H1 (cell line): ENCODE measurements around the gene CKLF. TPM values are rescaled to one million over a fixed set of nuclear protein-coding genes. Genes with fewer than 3 reads are reported as not detected.

Experiments used
- CTCF ChIA-PET: fragments of 300-600 bp; sonication (Branson Sonifier 250); formaldehyde crosslinking; loops from one replicate; lab custom pipeline; 2021; ENCODE audit not compliant: partially characterized antibody; lab: Charles Lee
- POLR2A ChIA-PET: fragments of 300-600 bp; sonication (Branson Sonifier 250); formaldehyde crosslinking; loops from one replicate; lab custom pipeline; 2021; ENCODE audit warnings: inconsistent platforms; ENCODE audit not compliant: partially characterized antibody; lab: Charles Lee
- DNase-seq, 2 experiments: peaks; one replicate each; pipeline versions ENCODE4 v3.0.0 to v3.0.0-alpha.2; 2010 to 2022; ENCODE audit warnings: low spot score in 2 of 2, low read depth in 1 of 2, mixed read lengths in 1 of 2
- FAIRE-seq: peaks from 2 replicates; lab custom pipeline; 2011; peaks lifted over from hg19 to GRCh38; lab: Jason Lieb, UNC
- H2AFZ ChIP-seq: 2 replicates; pipeline ENCODE4 v1.8.1; 2012; ENCODE audit warnings: low read length, inconsistent platforms
- H2AK5ac ChIP-seq: 2 replicates; pipeline ENCODE4 v1.6.1; 2013; ENCODE audit warnings: low read depth, low read length
- H2BK120ac ChIP-seq: replicated peaks from 2 replicates; pipeline ENCODE3; 2013; ENCODE audit warnings: low read depth, low read length, inconsistent platforms
- H2BK12ac ChIP-seq: 2 replicates; pipeline ENCODE4 v1.6.1; 2013; ENCODE audit warnings: low read depth, low read length
- H2BK15ac ChIP-seq: 2 replicates; pipeline ENCODE4 v1.6.1; 2013; ENCODE audit warnings: low read length
- H2BK20ac ChIP-seq: 2 replicates; pipeline ENCODE4 v1.6.1; 2013; ENCODE audit warnings: low read length
- H2BK5ac ChIP-seq: 2 replicates; pipeline ENCODE4 v1.6.1; 2013; ENCODE audit warnings: low read depth, low read length
- H3K14ac ChIP-seq: 2 replicates; pipeline ENCODE4 v1.6.1; 2013; ENCODE audit warnings: inconsistent platforms; ENCODE audit not compliant: insufficient read length
- H3K18ac ChIP-seq: 2 replicates; pipeline ENCODE4 v1.6.1; 2013; ENCODE audit warnings: low read length; ENCODE audit errors: extremely low read depth
- H3K23ac ChIP-seq: 2 replicates; pipeline ENCODE4 v1.6.1; 2013; ENCODE audit warnings: inconsistent platforms; ENCODE audit not compliant: insufficient read length
- H3K23me2 ChIP-seq: 2 replicates; pipeline ENCODE4 v1.6.1; 2013; ENCODE audit warnings: low read depth, low read length
- H3K27ac ChIP-seq: 2 replicates; pipeline ENCODE4 v1.6.1; 2011; ENCODE audit warnings: low read depth, low read length, inconsistent platforms
- H3K27me3 ChIP-seq, 4 experiments: replicated peaks in 1 of 4; 1 replicate in 1 of 4; 2 replicates in 3 of 4; pipeline versions ENCODE4 v1.6.1 to v1.8.1; 2011 to 2013; ENCODE audit warnings: low read length in 3 of 4, mild to moderate bottlenecking in 3 of 4, inconsistent platforms in 2 of 4, mixed read lengths in 2 of 4, moderate library complexity in 1 of 4; ENCODE audit not compliant: control insufficient read depth in 3 of 4, insufficient read depth in 3 of 4; ENCODE audit errors: extremely low read depth in 1 of 4
- H3K36me3 ChIP-seq, 4 experiments: 2 replicates each; pipeline versions ENCODE4 v1.6.1 to v1.8.1; 2011 to 2013; ENCODE audit warnings: mild to moderate bottlenecking in 4 of 4, low read length in 3 of 4, moderate library complexity in 2 of 4, control low read depth in 1 of 4, inconsistent platforms in 1 of 4; ENCODE audit not compliant: insufficient read depth in 4 of 4, control insufficient read depth in 2 of 4
- H3K4ac ChIP-seq: replicated peaks from 2 replicates; pipeline ENCODE3; 2013; ENCODE audit warnings: low read length, low read depth, mixed read lengths, inconsistent platforms; ENCODE audit not compliant: insufficient read length
- H3K4me1 ChIP-seq, 4 experiments: replicated peaks in 1 of 4; 1 replicate in 1 of 4; 2 replicates in 3 of 4; pipeline versions ENCODE4 v1.6.1 to v1.8.1; 2011 to 2013; ENCODE audit warnings: low read length in 3 of 4, inconsistent platforms in 2 of 4, mixed read lengths in 1 of 4; ENCODE audit not compliant: insufficient read depth in 4 of 4, control insufficient read depth in 3 of 4
- H3K4me2 ChIP-seq, 2 experiments: 2 replicates each; pipeline versions ENCODE4 v1.6.1 to v1.8.1; 2011 to 2013; ENCODE audit warnings: low read depth in 2 of 2, low read length in 2 of 2, control low read depth in 1 of 2, inconsistent platforms in 1 of 2, mild to moderate bottlenecking in 1 of 2; ENCODE audit not compliant: insufficient read depth in 1 of 2
- H3K4me3 ChIP-seq, 4 experiments: fragments of 200-600, 300-600 bp in 1 of 4; sonication (generic), shearing (Covaris generic), sonication (Bioruptor Twin) in 1 of 4; 2 replicates each; pipeline versions ENCODE4 v1.5.1 to v1.8.1; 2011 to 2016; ENCODE audit warnings: low read length in 4 of 4, low read depth in 3 of 4, control low read depth in 2 of 4, inconsistent platforms in 2 of 4, mild to moderate bottlenecking in 2 of 4, mixed read lengths in 1 of 4, moderate library complexity in 1 of 4; ENCODE audit not compliant: insufficient read depth in 2 of 4; ENCODE audit errors: extremely low read depth in 1 of 4
- H3K56ac ChIP-seq: replicated peaks from 2 replicates; pipeline ENCODE3; 2013; ENCODE audit warnings: low read depth, mild to moderate bottlenecking, mixed read lengths, low read length, inconsistent platforms; ENCODE audit not compliant: insufficient read length
- H3K79me1 ChIP-seq: 2 replicates; pipeline ENCODE4 v1.6.1; 2013; ENCODE audit warnings: low read depth, low read length, control low read depth
- H3K79me2 ChIP-seq, 2 experiments: 2 replicates each; pipeline versions ENCODE4 v1.6.1 to v1.8.1; 2012 to 2013; ENCODE audit warnings: low read length in 2 of 2, mild to moderate bottlenecking in 2 of 2, inconsistent platforms in 1 of 2; ENCODE audit not compliant: insufficient read depth in 2 of 2, control insufficient read depth in 1 of 2
- H3K9ac ChIP-seq, 4 experiments: replicated peaks in 1 of 4; 1 replicate in 1 of 4; 2 replicates in 3 of 4; pipeline versions ENCODE4 v1.6.1 to v1.8.1; 2011 to 2013; ENCODE audit warnings: low read depth in 3 of 4, low read length in 3 of 4, control low read depth in 2 of 4, mild to moderate bottlenecking in 2 of 4, moderate library complexity in 2 of 4, inconsistent platforms in 1 of 4; ENCODE audit errors: extremely low read depth in 1 of 4
- H3K9me3 ChIP-seq, 2 experiments: 2 replicates each; pipeline versions ENCODE4 v1.6.1 to v1.8.1; 2012 to 2013; ENCODE audit warnings: mild to moderate bottlenecking in 2 of 2, moderate library complexity in 2 of 2, control low read depth in 1 of 2, inconsistent platforms in 1 of 2, low read depth in 1 of 2, low read length in 1 of 2, mixed read lengths in 1 of 2; ENCODE audit not compliant: insufficient read depth in 2 of 2
- H4K20me1 ChIP-seq, 2 experiments: replicated peaks in 1 of 2; 2 replicates each; pipeline versions ENCODE3 to v1.8.1; 2011 to 2013; ENCODE audit warnings: inconsistent platforms in 2 of 2, low read length in 2 of 2, mild to moderate bottlenecking in 1 of 2; ENCODE audit not compliant: insufficient read depth in 2 of 2, control insufficient read depth in 1 of 2
- H4K5ac ChIP-seq: 2 replicates; pipeline ENCODE4 v1.6.1; 2013; ENCODE audit warnings: low read length, low read depth, mixed read lengths, inconsistent platforms; ENCODE audit not compliant: insufficient read length
- H4K8ac ChIP-seq: 2 replicates; pipeline ENCODE4 v1.8.0; 2013; ENCODE audit warnings: mild to moderate bottlenecking, moderate library complexity, low read length, inconsistent platforms; ENCODE audit not compliant: insufficient read depth; ENCODE audit errors: extremely low read depth
- H4K91ac ChIP-seq: replicated peaks from 2 replicates; pipeline ENCODE3; 2013; ENCODE audit warnings: low read length, mixed read lengths, inconsistent platforms; ENCODE audit not compliant: insufficient read length
- ATF2 ChIP-seq: IDR thresholded peaks from 2 replicates; pipeline ENCODE4 v1.6.1; 2012; ENCODE audit warnings: low read length, inconsistent platforms
- FOSL1 ChIP-seq: IDR thresholded peaks from 2 replicates; pipeline ENCODE4 v1.6.1; 2011; ENCODE audit warnings: mild to moderate bottlenecking, low read depth, low read length, moderate library complexity; ENCODE audit not compliant: insufficient read depth
- RXRA ChIP-seq: IDR thresholded peaks from 2 replicates; pipeline ENCODE4 v1.6.1; 2011; ENCODE audit warnings: low read depth, mild to moderate bottlenecking, low read length, moderate library complexity; ENCODE audit not compliant: insufficient read depth
- SRF ChIP-seq: IDR thresholded peaks from 2 replicates; pipeline ENCODE4 v1.6.1; 2011; ENCODE audit warnings: mild to moderate bottlenecking, low read depth, low read length, moderate library complexity
- TAF7 ChIP-seq: optimal IDR thresholded peaks from 2 replicates; pipeline ENCODE3; 2011; ENCODE audit warnings: low read depth, mild to moderate bottlenecking, inconsistent platforms, low read length, moderate library complexity, borderline replicate concordance
- WGBS, 2 experiments: shearing (Covaris generic) in 1 of 2; methylation state at CpG; one replicate each; pipeline versions ENCODE4 v1.1.6 to v1.1.7; 2013 to 2015; ENCODE audit warnings: low lambda C conversion rate in 2 of 2, mixed read lengths in 2 of 2, inconsistent platforms in 1 of 2, low coverage in 1 of 2, missing lambda C conversion rate in 1 of 2; ENCODE audit not compliant: insufficient replicate concordance in 2 of 2, insufficient coverage in 1 of 2, insufficient read length in 1 of 2; ENCODE audit errors: extremely low coverage in 1 of 2, missing lambda C conversion rate in 1 of 2; 5-methylcytosine and 5-hydroxymethylcytosine counted together
- polyA plus RNA-seq, 7 experiments: library from polyadenylated mRNA; depleted of rRNA in 3 of 7; stranded (reverse) in 5 of 7; unstranded in 2 of 7; fragments of >200 nt in 5 of 7; fragments of 200-250 nt in 2 of 7; gene quantifications; 1 replicate in 5 of 7; 2 replicates in 1 of 7; 4 replicates in 1 of 7; pipeline versions ENCODE4 v1.2.1 to v1.2.3, GENCODE V29; 2011 to 2013; ENCODE audit warnings: missing spikeins in 2 of 7, mixed read lengths in 2 of 7
- total RNA-seq: library from RNA; stranded (reverse); fragmentation: NEBNext Ultra II Directional; extraction: Animal tissue kit (Norgen Biotek cat#: 25700); gene quantifications from 2 replicates; pipeline ENCODE4 v1.2.1, GENCODE V29; 2021
- TF ChIP-seq, protein P1 (sequence below), 3 experiments: IDR thresholded peaks; 1 replicate in 2 of 3; 2 replicates in 1 of 3; pipeline versions ENCODE4 v1.5.1 to v1.6.1; 2011; ENCODE audit warnings: low read length in 3 of 3, mild to moderate bottlenecking in 3 of 3, inconsistent platforms in 2 of 3, low read depth in 1 of 3, moderate library complexity in 1 of 3; ENCODE audit not compliant: insufficient read depth in 1 of 3; ENCODE audit errors: control extremely low read depth in 1 of 3

Gene CKLF
- total and polyA plus RNA-seq, 2 of the 8 experiments (the other 6 are each of a cell fraction or from before 2014, with no cell fraction given): 21.1 to 63.5 TPM

- H3K9ac ChIP-seq: no peak overlapping the region
- TF ChIP-seq, protein P1, sequence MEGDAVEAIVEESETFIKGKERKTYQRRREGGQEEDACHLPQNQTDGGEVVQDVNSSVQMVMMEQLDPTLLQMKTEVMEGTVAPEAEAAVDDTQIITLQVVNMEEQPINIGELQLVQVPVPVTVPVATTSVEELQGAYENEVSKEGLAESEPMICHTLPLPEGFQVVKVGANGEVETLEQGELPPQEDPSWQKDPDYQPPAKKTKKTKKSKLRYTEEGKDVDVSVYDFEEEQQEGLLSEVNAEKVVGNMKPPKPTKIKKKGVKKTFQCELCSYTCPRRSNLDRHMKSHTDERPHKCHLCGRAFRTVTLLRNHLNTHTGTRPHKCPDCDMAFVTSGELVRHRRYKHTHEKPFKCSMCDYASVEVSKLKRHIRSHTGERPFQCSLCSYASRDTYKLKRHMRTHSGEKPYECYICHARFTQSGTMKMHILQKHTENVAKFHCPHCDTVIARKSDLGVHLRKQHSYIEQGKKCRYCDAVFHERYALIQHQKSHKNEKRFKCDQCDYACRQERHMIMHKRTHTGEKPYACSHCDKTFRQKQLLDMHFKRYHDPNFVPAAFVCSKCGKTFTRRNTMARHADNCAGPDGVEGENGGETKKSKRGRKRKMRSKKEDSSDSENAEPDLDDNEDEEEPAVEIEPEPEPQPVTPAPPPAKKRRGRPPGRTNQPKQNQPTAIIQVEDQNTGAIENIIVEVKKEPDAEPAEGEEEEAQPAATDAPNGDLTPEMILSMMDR (IDR thresholded peaks at IDR 0.05; ENCODE audit: control extremely low read depth in 1 of 3, insufficient read depth in 1 of 3, low read depth in 1 of 3, low read length in 3 of 3): no peak
- TF ChIP-seq TAF7 (no peak), FOSL1 (no peak), ATF2 (0 out of 2 replicates have a peak, but pooled peaks have one; percentile 62), RXRA (no peak), SRF (no peak)
Observed at GRCh38 chr16:66512272-66513110, 39.9 kb upstream of the CKLF start.

More at GRCh38 chr16:66512272-66513110, 39.9 kb upstream of the CKLF start:
- no peak overlapping the region for H2BK20ac ChIP-seq
- H3K27me3 ChIP-seq: no peaks in the 10 kb centered on the region
- H2AFZ ChIP-seq: no peak overlapping the region
- no peak overlapping the region for H2BK12ac ChIP-seq
- H3K36me3 ChIP-seq: no peaks in the 10 kb centered on the region
- H4K8ac ChIP-seq: no peak overlapping the region
- H3K14ac ChIP-seq: no peak overlapping the region
- peak overlapping the region; percentile 45 for H2BK120ac ChIP-seq
- H2BK15ac ChIP-seq: no peak overlapping the region; the same call in 1 of the 2 replicates
- peak overlapping the region; percentile 49 to 54; a peak in 3 of 4 replicates for H3K4me2 ChIP-seq
- ChIA-PET CTCF (interaction anchor here (0.7 to 3.3 kb wide), 16 partner anchors 9 to 168 kb away, joined by 3 to 19 read pairs (median 4); no protein-coding TSS in a partner anchor), POLR2A (interaction anchor here (1.0 to 2.0 kb wide), 6 partner anchors 7 to 106 kb away, joined by 3 to 8 read pairs (median 4); partner anchors contain the start of gene TK2)
- H2BK5ac ChIP-seq: no peak overlapping the region
- H3K23me2 ChIP-seq: no peaks in the 10 kb centered on the region
- no peak overlapping the region for H3K56ac ChIP-seq
- peak overlapping the region; percentile 25 for H4K91ac ChIP-seq
- 81% methylated on average over 15 of the region's 15 CpGs; no CpG with 5 or more reads in 1 of the 2 experiments for WGBS, 2 experiments
- no peaks in the 10 kb centered on the region for H3K9me3 ChIP-seq
- FAIRE-seq (no peak), DNase-seq (no peak)
- 0 out of 2 replicates have a peak overlapping the region, but pooled peaks have one; percentile 44 for H3K27ac ChIP-seq
- H3K79me2 ChIP-seq: no peaks in the 10 kb centered on the region
- H3K18ac ChIP-seq: peak overlapping the region; percentile 15; the same call in 1 of the 2 replicates
- no peaks in the 10 kb centered on the region for H4K20me1 ChIP-seq
- no peak overlapping the region for H4K5ac ChIP-seq
- H3K4me3 ChIP-seq: no peak overlapping the region; a peak in 1 of 8 replicates
- no peak overlapping the region; the same call in 1 of the 2 replicates for H2AK5ac ChIP-seq
- H3K4ac ChIP-seq: peak overlapping the region; percentile 32
- H3K23ac ChIP-seq: no peak overlapping the region
- H3K79me1 ChIP-seq: no peaks in the 10 kb centered on the region
- peaks cover 8 to 27% (median 15%) of the 10 kb centered on the region in 4 experiments; a peak in 6 of 7 replicates for H3K4me1 ChIP-seq
